ENCODE data around the gene KANSL1. TPM values are rescaled to one million over a fixed set of nuclear protein-coding genes. Genes with fewer than 3 reads are reported as not detected.
A peak's percentile ranks its signal among the peaks of the same experiment; 100 is the strongest.

KANSL1 gene
- total RNA-seq, 1 donor from 2014 or later, result 61.4 TPM

DNA sequence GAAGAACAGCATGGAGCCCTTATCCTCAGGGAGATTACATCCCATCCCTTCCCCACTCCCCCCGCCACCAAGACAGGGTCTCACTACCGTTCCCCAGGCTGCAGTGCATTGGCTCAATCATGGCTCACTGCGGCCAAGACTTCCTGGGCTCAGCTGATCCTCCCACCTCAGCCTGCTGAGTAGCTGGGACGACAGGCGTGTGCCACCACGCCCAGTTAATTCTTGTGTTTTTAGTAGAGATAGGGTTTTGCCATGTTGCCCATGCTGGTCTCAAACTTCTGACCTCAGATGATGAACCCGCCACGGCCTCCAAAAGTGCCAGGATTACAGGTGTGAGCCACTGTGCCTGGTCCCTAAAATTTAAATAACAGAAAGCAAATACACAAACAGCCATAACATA is 145.4 kb downstream of the KANSL1 start:
- DNase-seq (ENCODE audit: low spot score), result no peak
- peaks cover 20% of the 10 kb centered on the region for H3K4me1 Mint-ChIP-seq (ENCODE audit: low read depth)
- TF ChIP-seq, protein P1, sequence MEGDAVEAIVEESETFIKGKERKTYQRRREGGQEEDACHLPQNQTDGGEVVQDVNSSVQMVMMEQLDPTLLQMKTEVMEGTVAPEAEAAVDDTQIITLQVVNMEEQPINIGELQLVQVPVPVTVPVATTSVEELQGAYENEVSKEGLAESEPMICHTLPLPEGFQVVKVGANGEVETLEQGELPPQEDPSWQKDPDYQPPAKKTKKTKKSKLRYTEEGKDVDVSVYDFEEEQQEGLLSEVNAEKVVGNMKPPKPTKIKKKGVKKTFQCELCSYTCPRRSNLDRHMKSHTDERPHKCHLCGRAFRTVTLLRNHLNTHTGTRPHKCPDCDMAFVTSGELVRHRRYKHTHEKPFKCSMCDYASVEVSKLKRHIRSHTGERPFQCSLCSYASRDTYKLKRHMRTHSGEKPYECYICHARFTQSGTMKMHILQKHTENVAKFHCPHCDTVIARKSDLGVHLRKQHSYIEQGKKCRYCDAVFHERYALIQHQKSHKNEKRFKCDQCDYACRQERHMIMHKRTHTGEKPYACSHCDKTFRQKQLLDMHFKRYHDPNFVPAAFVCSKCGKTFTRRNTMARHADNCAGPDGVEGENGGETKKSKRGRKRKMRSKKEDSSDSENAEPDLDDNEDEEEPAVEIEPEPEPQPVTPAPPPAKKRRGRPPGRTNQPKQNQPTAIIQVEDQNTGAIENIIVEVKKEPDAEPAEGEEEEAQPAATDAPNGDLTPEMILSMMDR (IDR thresholded peaks at IDR 0.05), result no peak
- H3K27me3 Mint-ChIP-seq (ENCODE audit: low read depth), result no peaks in the 10 kb centered on the region
- H3K27ac Mint-ChIP-seq (ENCODE audit: unreplicated experiment), result no peak overlapping the region
- H3K9me3 Mint-ChIP-seq (ENCODE audit: low read depth), result no peaks in the 10 kb centered on the region
- H3K4me3 Mint-ChIP-seq (ENCODE audit: unreplicated experiment), result no peak overlapping the region
- H3K36me3 Mint-ChIP-seq (ENCODE audit: low read depth), result peaks cover 30% of the 10 kb centered on the region

DNA sequence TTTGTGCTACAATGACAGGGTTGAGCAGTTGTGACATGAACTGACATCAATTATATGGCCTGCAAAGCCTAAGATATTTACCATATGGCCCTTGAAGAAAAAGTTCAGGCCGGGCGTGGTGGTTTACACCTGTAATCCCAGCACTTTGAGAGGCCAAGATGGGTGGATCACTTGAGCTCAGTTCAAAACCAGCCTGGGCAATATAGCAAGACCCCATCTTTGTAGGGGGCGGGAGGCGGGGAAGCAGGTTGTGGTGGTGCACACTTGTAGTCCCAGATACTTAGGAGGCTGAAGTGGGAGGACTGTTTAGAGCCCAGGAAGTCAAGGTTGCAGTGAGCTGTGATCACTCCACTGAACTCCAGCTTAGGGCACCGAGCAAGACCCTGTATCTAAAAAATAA is 145.8 kb downstream of the KANSL1 start:
- DNase-seq (ENCODE audit: low spot score), result no peak
- no peaks in the 10 kb centered on the region for H3K9me3 Mint-ChIP-seq (ENCODE audit: low read depth)
- H3K27ac Mint-ChIP-seq (ENCODE audit: unreplicated experiment), result no peak overlapping the region
- peaks cover 20% of the 10 kb centered on the region for H3K4me1 Mint-ChIP-seq (ENCODE audit: low read depth)
- H3K36me3 Mint-ChIP-seq (ENCODE audit: low read depth), result peaks cover 30% of the 10 kb centered on the region
- H3K4me3 Mint-ChIP-seq (ENCODE audit: unreplicated experiment), result no peak overlapping the region
- no peaks in the 10 kb centered on the region for H3K27me3 Mint-ChIP-seq (ENCODE audit: low read depth)
- TF ChIP-seq, protein P1 (IDR thresholded peaks at IDR 0.05), result peak; percentile 1

DNA sequence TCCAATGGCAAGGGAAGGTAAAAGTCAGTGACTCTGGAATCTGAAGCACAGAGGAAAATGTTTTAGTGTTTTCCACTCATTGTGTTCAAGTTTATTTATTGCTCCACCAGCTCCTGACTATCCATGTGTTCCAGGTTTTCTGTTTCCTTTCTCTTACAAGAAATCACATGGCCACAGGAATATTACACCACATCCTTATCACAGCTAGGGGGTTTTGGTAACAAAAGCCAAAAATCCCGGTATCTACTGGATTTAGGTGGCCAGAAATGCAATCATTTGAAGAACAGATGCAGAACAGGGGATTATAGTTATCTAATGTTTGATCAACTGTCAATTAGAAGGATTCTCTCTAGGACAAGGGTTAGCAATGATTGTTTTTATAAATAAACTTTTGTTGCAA is 146.3 kb downstream of the KANSL1 start:
- TF ChIP-seq, protein P1 (IDR thresholded peaks at IDR 0.05), result peak; percentile 42
- Mint-ChIP-seq H3K4me3 (ENCODE audit: unreplicated experiment) (no peak overlapping the region), H3K4me1 (ENCODE audit: low read depth) (peaks cover 17% of the 10 kb centered on the region), H3K9me3 (ENCODE audit: low read depth) (no peaks in the 10 kb centered on the region), H3K27ac (ENCODE audit: unreplicated experiment) (no peak overlapping the region), H3K36me3 (ENCODE audit: low read depth) (peaks cover 29% of the 10 kb centered on the region), H3K27me3 (ENCODE audit: low read depth) (no peaks in the 10 kb centered on the region)
- no peak for DNase-seq (ENCODE audit: low spot score)

DNA sequence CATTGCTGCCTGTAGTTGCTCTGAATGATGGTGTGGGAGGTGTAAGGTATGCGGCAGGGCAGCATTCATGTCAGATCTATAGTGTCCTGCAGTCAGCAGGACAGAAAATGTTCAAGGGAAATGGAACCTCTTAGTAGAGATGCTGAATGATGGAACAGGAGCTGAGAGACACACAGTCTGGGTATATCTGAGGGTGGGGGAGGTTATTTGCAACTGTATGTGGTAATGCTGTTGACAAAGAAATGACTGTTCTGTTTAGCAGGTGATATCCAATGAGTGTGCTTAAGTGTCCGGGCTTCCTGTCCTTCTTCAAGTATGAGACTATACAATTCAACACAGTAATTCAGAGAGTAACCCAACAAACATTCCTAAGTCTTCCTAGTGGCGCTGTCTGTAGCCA is 147.6 kb downstream of the KANSL1 start:
- no peaks in the 10 kb centered on the region for H3K27me3 Mint-ChIP-seq (ENCODE audit: low read depth)
- no peak overlapping the region for H3K4me3 Mint-ChIP-seq (ENCODE audit: unreplicated experiment)
- peaks cover 12% of the 10 kb centered on the region for H3K4me1 Mint-ChIP-seq (ENCODE audit: low read depth)
- DNase-seq (ENCODE audit: low spot score), result no peak
- peak overlapping the region; percentile 50 for H3K27ac Mint-ChIP-seq (ENCODE audit: unreplicated experiment)
- TF ChIP-seq, protein P1 (IDR thresholded peaks at IDR 0.05), result no peak
- H3K9me3 Mint-ChIP-seq (ENCODE audit: low read depth), result no peaks in the 10 kb centered on the region
- peaks cover 27% of the 10 kb centered on the region for H3K36me3 Mint-ChIP-seq (ENCODE audit: low read depth)

DNA sequence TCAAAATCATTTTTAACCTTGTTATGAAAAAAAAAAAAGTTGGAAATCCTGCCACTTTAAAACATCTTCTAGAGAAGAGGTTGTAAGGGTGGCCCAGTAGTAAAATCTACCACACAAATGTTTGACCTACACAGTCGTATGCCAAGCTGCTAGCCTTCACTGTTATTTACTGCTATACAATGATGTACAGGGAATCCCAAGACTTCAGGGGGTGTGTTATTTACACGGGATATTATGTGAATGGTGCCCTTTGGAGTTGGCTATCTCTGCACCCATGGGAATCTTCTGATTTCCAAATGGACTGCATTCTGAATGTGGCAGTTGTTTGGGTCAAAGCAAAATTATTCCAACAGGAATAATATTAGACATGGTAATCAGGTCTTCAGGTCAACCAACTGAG is 148.2 kb downstream of the KANSL1 start:
- peaks cover 27% of the 10 kb centered on the region for H3K36me3 Mint-ChIP-seq (ENCODE audit: low read depth)

More for the DNA sequence above, 148.2 kb downstream of the KANSL1 start:
- H3K27ac Mint-ChIP-seq (ENCODE audit: unreplicated experiment), result peak overlapping the region; percentile 23
- no peaks in the 10 kb centered on the region for H3K9me3 Mint-ChIP-seq (ENCODE audit: low read depth)
- H3K27me3 Mint-ChIP-seq (ENCODE audit: low read depth), result no peaks in the 10 kb centered on the region
- DNase-seq (ENCODE audit: low spot score), result no peak
- H3K4me1 Mint-ChIP-seq (ENCODE audit: low read depth), result peaks cover 12% of the 10 kb centered on the region
- TF ChIP-seq, protein P1 (IDR thresholded peaks at IDR 0.05), result no peak
- H3K4me3 Mint-ChIP-seq (ENCODE audit: unreplicated experiment), result no peak overlapping the region
